DMS79 (cell line): ENCODE data around the gene GPATCH2L.

ENCODE experiments used
- DNase-seq: peaks from one replicate; lab custom pipeline; 2025; lab: John Stamatoyannopoulos, UW

The GPATCH2L gene

DNA sequence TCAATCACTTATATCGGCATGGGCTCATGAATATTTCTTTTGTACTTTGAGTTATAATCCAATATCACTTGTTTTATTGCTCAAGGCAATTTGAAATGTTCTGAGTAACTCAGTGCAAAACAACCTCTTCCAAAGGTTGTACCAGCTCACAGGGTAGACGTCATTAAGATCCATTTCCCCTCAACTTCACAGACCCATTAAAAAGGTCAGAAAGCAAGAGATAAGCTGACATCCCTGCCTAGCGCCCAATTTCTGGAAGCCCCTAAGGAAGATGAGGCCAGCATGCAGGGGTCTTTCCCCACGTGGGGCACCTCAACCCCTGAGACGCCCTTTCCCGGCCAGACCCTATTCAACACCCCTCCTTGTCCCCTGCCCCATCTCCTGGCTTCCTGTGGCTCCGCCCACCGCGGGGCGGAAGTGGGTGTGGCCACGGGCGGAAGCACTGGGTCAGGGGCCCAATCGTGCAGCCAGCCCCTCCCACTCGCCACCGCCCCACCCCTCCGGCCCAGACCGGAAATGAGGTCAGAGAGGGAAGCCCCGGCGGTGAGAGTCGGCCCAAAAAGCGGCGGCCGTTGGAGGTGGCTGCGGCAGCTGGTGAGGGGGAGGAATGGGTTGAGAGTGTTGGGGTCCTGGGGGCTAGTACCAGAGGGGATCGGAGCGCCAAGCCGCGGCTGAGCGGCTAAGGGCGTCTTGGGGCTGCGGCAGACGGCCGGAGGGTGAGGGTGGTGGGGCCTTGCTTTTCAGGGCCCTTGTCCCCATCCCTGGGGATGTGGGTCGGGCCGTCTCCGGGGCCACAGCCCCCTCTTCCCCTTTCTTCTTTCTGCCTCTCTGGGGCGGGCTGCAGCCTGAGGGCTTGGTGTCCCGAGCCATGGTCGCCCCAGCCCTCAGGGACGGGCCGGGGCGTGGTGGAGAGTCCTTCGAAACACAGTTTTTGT lies at the start of gene GPATCH2L:
Gene GPATCH2L (plus strand): TSS at position 525 of the 935 bp plus-strand sequence. CDS start 2,442 bp downstream, outside the sequence.
- peak; percentile 88 for DNase-seq

DNA sequence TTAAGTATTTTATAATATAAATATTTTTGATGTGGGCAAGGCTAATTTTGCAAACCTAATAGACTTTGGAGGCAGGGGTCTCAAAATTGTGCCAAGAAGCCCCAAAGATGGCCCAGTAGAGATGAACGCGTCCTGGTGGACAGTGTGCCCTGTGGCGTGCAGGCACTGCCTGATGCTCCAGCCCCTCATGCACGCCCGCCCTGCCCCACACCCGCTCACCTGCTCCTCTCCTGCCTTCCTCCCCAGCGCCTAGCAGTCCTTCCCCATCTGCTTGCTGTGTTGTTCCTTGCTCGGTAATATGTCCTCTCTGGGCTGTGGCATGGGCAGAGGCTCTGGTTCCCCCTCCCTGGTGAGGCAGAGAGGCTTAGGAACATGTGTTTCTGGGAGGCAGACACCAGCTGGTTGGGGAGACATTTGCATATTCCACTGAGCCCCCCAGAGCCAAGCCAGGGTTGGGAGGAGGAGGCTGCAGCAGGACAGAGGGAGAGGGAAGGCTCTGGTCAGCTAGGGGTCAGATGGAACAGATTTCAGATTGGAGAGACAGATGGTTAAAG lies 46.8 kb upstream of the GPATCH2L start:
- no peak for DNase-seq

DNA sequence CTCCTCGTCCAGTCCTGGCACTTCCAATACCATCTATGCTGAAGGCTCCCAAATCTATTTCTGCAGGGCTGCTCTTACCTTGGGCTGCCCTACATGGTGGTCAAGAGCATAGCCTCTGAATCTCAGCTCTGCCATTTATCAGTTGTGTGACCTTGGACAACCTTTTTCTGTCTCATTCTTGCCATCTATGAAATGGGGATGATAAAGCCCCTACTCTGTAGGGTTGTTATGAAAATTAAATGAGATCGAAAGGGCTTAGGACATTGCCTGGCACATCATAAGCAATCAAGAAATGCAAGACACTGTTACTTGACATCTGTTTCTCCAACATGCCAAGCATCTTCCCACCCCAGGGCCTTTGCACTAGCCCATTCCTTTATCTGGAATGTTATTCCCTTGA lies 45.5 kb upstream of the GPATCH2L start:
- DNase-seq = no peak

DNA sequence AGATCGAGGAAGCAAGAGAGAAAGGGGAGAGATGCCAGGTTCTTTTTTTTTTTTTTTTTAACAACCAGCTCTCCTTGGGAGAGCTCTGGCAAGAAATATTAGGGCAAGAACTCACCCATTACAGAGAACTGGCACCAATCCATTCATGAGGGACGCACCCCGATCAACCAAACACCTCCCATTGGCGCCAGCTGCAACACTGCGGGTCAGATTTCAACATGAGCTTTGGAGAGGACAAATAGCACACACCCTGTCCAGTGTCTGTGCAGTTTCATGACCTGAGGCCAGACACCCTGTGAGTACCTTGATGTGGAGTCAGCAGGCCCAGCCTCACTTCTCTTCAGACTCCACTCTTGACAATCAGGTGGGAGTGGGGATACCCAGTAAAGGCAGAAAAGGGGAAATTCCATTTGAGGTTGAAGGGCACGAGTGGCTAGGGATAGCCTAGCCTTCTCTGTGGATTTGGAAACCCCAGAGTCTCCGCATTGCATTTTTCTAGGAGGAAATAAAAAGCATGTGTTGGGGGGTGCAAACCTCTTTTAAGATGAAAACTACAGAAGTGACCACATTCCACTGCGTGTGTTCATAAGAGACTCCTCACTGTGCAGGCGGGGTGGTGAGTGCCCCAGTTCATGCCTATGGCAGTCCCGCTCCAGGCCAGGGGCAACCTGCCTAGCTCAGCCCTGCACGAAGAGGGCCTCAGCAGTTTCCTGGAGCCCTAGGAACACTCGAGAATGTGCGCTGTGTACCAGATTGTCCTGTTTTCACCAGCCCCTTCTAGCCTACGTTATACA lies 42.4 kb upstream of the GPATCH2L start:
- peak; percentile 54 for DNase-seq

DNA sequence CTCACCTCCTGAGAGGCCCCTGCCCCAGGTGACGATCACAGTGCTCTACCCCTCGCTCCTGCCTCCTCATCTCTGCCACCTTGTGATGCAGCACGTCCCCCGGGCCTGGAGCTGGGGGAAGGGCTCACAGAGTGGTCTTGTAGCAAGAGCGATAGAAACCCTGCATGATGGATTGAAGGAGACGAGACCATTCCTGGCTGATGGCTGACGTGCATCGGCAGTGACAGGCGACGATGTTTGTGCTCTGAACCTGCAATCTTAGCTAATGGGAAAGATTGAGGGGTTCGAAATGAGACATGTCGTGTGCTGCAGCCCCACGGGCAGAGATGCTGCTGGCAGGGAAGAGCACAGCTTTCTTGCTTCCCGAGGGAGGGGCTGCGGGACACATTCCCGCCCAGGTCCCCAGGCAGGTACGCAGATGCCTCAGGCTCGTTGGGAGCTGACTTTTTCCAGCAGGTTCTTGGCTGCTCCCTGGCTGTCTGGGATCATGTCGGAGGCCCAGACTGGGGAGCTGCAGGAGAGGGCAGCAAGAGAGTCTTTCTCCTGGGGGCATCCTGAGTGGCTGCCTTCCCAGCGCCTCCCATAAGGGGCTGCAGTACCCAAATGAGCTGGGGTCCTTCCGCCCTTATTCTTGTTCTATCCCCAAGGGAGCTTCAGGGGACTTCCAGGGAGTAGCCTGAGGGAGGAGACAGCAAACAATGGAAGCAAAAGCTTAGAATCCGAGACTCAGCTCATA lies 38.7 kb upstream of the GPATCH2L start:
- no peak for DNase-seq

DNA sequence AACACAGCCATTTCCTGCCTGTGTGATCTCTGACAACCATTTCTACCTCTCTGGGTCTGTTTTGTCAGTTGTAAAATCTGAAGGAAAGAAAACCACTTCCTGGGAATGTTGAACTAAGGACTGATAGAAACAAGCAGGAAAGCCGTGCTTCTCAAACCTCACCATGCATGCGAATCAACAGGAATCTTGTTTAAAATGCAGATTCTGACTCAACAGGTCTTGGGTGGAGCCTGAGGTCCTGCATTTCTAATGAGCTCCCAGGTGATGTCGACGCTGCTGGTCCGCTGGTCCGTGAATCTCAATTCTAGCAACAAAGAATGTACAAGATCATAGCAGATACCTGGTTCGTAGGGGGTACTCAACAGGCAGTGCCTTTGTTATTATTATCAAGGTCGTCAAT lies 38.0 kb upstream of the GPATCH2L start:
- no peak for DNase-seq

DNA sequence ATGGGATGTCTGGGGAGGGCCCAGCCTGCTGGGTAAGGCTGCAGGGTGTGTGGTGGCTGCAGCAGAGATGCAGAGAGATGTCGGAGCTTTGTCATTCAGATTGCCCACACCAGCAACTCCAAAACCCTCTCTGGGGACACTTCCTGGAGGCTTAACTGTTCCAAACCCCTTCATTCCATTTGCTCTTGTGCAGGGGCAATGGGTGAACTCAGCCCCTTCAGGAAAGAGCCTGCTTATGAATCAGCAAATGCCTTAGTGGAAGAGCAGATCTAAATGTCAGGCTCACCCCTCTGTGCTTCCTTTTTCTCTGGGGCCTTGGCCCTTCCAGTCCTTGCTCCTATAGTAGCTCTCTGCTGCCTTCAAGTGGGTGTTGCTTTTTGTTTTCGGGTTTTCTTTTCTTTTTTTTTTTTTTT lies 36.7 kb upstream of the GPATCH2L start:
- no peak for DNase-seq

DNA sequence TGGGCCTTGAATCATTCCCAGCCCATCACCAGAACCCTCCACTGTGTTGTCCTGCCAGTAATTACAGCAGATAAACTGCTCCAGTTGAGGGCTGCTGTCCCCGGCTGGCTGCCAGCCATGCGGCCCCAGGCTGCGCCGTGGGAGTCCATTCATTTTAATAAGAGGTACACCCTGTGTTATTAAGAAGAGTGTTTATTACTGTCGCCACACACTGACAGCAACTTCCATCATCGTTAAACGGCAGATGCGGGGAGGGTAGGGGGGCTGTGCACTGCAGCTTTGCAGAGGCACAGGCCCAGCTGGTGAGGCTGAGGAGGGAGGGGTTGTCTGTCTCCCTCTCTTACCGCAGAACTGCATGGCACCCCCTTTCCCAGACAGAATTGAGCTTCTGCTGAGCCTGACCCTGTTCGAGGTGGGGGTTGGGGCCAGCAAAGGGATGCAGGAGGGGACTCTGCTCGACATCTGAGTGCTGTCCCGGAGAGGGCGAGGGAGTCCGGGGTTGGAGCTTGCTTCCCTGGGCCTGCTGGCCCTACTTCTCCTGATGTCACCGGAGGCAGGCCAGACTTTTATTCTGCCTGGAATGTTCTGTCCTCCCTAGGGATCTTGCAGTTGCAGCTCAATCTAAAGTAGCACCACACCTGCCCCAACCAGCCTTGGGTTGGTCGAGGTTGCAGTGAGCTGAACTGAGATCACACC lies 33.8 kb upstream of the GPATCH2L start:
- DNase-seq = peak; percentile 74

DNA sequence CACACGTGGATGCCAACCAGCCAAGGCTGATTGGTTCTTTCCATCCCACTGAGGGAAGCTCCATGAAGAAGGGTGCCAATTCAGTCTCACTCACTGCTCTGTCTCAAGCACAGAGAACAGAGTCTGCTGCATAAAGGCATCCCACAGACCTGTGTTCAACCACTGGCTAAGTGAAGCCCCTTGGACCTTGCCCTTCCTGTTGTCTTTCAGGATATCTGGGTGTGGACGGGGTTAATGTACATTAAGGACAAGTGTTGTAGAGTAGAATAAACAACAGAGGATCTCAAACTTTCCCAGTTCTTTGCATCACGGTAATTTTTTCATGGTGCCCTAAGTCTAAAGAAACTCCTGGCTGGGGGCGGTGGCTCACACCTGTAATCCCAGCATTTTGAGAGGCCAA lies 33.1 kb upstream of the GPATCH2L start:
- no peak for DNase-seq

DNA sequence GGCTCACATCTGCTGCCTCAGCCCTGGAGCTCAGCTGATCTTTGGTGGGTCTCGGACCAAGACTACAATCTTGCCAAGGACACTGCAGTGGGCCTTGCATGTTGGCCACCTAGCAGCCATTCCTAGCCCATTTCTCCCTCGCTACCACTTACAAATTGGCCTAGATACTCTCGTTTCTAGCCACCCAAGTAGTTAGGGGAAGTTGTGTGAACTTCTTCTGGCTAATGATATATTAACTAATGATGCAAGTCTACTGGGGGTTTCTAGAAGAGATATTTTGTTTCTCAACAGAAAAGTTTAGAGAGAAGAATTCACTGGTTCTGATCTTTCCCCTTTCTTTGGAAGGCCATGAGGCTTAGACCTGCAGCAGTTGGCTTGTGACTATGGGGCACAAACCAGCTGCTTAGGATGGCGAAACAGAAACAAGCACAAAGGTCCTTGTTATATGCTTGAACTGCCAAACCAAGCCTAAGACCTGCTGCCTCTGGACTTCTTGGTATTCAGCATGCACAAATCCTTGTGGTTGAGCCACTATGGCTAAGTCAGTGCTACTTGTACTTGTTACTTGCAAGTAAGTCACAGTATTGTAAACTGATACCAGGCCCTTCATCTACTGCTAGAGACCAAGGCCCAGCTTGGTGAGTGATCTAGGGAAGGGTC lies 30.5 kb upstream of the GPATCH2L start:
- no peak for DNase-seq

DNA sequence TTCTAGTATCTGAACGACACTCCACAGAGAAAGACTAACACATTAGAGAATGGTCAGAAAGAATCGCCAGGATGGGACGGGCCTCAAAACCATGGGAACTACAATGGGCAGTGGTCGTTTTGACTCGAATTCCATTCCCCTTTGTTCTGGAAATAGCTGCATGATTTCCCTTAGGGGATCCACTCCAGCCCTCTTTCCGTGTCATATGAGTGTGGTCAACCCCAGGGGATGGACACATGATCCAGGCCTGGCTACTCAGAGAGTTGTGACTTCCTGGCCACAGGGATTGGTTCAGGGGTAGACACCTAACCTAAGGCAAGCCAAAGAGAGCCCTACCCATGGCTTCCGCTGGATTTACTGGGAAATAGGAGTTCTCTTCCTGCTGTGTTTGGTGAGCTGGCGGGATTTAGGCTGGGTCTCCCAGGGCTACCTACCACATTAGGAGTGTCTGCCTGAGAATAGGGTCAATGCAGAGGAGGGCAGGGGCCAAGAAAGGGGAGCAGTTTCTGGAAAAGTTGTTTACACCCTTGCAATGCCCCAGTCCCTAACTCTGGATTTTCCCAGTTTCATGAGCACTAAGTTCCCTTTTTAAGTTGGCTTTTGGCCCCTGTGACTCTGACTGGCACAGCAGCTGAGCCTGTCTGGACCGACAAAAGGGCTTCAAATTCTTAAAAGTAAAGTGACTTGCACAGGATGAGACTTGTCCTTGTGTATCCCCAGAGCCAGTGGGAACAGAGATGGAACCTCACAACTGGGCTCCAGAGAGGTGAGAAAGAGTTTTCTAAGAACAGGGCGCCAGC lies 28.1 kb upstream of the GPATCH2L start:
- no peak for DNase-seq

DNA sequence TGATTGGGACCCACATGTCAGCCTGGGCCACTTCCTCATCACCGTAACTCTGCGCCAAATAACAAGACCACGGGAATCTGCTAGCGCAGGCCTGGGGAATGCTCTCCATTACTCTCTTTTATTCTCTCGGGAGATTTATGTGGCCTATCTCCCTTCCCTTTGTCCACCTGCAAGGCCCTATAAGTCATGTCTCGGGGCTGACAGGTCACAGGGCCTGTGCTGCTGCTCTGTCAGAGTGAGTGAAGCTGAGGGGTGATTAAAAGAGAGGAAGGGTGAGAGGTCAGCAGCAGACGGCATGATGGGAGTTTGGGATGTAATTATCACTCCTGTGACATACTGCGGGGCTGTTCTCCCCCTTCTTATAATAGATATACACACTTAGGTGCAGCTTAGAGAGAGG lies 26.2 kb upstream of the GPATCH2L start:
- no peak for DNase-seq

DNA sequence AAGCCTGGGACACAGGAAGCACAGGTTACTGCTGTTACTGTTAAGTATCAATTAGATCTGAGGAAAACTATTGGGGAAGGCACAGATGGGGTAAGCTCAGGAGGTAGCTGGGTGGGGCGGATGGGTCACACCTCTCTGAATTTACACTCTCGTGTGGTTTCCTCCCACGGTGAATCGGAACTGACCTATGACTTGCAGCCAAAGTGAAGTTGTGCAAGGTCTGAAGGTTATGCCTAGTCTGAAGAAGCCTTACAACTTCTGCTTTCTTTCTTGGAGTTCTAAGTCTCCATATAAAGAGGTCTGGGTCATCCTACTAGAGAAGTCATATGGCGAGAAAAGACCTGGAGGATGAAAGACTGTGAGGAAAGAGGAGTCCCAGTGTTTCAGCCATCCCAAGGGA lies 25.6 kb upstream of the GPATCH2L start:
- DNase-seq = no peak

DNA sequence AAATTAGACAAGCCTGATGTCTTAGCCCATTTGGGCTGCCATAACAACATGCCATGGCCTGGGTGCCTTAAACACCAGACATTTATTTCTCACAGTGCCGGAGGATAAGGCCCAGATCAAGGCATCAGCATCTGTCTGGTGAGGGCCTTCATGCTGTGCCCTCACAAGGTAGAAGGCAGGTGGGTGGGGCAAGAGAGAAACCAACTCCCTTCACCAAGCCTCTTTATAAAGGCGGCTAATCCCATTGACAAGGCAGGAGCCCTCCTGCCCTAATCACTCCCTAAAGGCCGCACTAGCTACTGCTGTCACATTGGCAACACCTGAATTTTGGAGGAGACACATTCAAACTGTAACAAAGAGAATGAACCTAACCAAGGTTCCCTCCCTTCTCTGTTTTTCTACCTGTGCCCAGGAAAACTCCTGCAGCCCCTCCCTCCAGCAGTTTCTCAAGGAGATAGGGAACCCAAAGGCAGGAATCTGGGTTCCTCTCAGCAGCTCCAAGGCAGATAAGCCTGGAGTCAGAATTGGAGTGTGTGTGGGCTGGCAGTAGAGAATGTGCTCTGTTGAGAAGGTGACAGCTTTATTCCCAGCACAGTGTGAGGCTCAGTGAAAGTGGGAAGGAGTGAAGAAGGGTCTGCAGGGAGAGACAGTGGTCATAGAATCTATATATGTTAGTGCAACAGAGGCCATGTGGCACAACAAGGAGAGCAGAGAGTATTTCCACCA lies 21.7 kb upstream of the GPATCH2L start:
- DNase-seq = no peak

DNA sequence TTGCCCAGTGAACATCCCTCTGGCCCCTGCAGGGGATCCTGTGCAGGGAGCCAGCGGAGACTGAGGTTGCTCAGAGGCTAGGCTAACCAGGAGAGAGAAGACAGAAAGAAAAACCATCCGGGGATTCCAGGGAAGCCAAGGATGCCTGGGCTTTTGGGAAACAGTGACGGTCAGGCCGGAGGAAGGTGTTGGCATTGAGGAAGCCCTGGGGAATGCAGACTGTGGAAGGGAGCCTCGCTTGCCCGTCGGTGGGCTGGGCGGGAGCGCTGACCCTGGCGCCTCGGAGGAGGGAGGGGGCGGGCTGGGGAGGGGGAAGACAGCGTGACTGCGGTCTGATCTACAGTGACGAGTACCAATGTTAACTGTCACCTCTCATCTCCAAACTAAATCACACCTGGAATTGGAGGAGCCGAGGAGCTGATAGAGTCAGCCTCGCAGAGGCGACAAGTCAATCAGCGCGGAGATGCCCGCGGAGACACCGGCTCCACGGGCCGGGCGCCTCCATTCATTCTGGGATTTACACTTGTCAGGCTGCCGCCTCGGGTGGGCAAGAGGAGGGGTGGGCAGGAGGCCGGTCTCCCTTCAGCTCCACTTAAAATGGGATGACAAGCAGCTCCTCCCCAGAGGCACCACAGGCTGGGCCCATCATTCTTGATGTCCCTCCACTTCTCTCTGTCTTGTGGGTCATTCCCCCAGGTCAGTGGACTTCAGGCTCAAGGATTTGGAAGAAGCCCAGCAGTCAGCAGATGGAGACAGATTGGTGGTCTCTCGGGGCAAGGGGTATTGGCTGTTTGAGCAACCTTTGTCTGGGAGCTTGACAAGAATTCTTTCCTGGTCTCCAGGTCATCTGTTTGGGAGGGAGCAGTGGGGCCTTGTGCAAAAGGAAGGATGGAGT lies 20.4 kb upstream of the GPATCH2L start:
- DNase-seq = no peak

DNA sequence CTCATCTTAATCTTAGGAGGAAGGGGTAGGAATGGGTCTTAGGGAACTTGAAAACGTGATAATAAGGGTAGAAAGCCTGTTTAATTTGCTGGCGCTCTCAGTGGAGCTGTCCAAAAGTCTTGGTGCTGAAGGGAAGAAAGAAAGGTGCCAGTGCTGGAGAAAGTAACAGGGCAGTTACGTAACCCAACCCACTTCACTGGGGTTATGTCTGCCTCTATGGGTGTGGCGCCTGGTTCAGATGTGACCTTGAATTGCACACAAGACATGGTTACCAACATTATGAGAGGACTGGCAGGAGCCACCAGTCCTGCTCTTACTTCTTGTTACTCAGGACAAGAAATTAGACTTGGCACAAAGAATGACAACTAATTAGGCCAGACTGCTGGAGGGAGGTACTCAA lies 18.6 kb upstream of the GPATCH2L start:
- no peak for DNase-seq

DNA sequence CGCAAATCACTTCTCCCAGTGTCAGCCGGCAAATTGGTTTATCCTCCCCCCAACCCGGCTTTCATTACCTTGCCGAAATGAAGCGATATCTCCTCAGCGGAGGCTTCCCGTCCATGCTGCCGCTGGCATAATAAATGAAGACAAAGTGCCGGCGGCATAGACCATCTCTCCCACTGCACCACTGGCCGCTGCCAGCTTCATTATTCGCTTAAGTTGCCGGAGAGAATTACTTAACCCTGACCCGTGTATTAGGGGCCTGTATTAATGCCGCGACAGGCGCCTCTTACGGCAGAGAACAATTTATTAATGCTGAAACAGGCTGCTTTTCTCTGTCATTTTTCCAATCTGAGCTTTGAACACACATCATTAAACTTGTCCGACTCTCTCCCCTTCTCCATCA lies 17.5 kb upstream of the GPATCH2L start:
- no peak for DNase-seq

DNA sequence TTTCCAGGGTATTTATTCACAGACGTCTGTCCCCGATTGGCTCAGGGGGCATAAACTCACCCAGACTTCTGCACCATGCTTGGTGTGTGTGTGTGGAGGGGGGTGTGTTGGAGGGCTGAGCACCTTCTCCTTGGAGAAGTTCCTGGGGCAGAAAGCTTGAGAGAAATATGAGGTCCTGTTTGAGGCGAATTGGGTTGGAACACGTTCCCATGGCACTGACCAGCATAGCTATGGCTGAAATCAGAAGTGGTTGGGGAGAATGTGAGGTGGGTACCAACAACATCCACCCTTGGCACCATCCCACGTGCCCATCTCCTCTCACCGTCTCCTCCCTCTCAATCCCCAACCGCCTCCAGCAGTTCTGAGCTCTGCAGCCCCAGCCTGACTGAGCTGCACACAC lies 16.0 kb upstream of the GPATCH2L start:
- DNase-seq = no peak
